Lower leg skin (tissue), 4 donors: ENCODE data around the gene EPSTI1. TPM values are rescaled to one million over a fixed set of nuclear protein-coding genes. Genes with fewer than 3 reads are reported as not detected.

Source experiments
- DNase-seq, 2 donors: peaks; one replicate each; pipeline ENCODE4 v3.0.0-alpha.2; 2019; ENCODE audit warnings: low spot score in 2 of 2
- H3K4me3 ChIP-seq: fragments of 200-600 bp; sonication (generic); 2 replicates; pipeline ENCODE4 v1.5.1; 2017; ENCODE audit warnings: mild to moderate bottlenecking, low read depth; ENCODE audit not compliant: poor library complexity, severe bottlenecking
- CTCF ChIP-seq, 3 donors: fragments of 450-650 bp; IDR thresholded peaks; one replicate each; pipeline ENCODE4 v1.5.1; 2016; ENCODE audit warnings: antibody characterized with exemption in 3 of 3, mild to moderate bottlenecking in 3 of 3, moderate library complexity in 2 of 3
- POLR2A ChIP-seq, 2 donors: fragments of 450-650 bp; IDR thresholded peaks; one replicate each; pipeline ENCODE4 v1.6.1; 2016 to 2017; ENCODE audit warnings: antibody characterized with exemption in 2 of 2, mild to moderate bottlenecking in 1 of 2, moderate library complexity in 1 of 2
- WGBS, 2 donors: methylation state at CpG; one replicate each; pipeline ENCODE4 v1.1.5; 2018; 5-methylcytosine and 5-hydroxymethylcytosine counted together
- intact Hi-C: fragments of 100-400 bp; cut with DNase I; formaldehyde crosslinking; loops from one replicate; pipeline ENCODE4 v1.15.0; 2023; ENCODE audit warnings: low total_unique reads
- total RNA-seq, 4 donors: library from RNA; depleted of rRNA; stranded (reverse); fragments of >200 nt; gene quantifications; one replicate each; pipeline ENCODE4 v1.1.0, GENCODE V29; 2016

The EPSTI1 gene
- total RNA-seq, 4 donors from 2014 or later = 0.79 to 4.8 (median 0.91) TPM; not detected in 1

- no peak for TF ChIP-seq POLR2A (IDR thresholded peaks at IDR 0.05)
- TF ChIP-seq CTCF (IDR thresholded peaks at IDR 0.05) = no peak
- intact Hi-C loops = no loop called here
- 93 to 98% methylated on average over 3 of the region's 3 CpGs for WGBS, 2 donors
- no peak overlapping the region for H3K4me3 ChIP-seq
- DNase-seq = no peak
These were observed 18.5 kb downstream of the EPSTI1 start for GRCh38 chr13:42973581-42973980.

GRCh38 chr13:42971691-42972347 is 20.2 kb downstream of the EPSTI1 start:
- H3K4me3 ChIP-seq = no peak overlapping the region
- 85 to 92% methylated on average over 9 of the region's 9 CpGs for WGBS, 2 donors
- DNase-seq = no peak
- intact Hi-C loops = no loop called here
- TF ChIP-seq POLR2A (IDR thresholded peaks at IDR 0.05) (no peak), CTCF (IDR thresholded peaks at IDR 0.05) (no peak)

GRCh38 chr13:42970824-42971690 is 21.0 kb downstream of the EPSTI1 start:
- intact Hi-C loops = no loop called here
- WGBS, 2 donors = 61 to 65% methylated on average over 6 of the region's 6 CpGs
- no peak overlapping the region for H3K4me3 ChIP-seq
- no peak for TF ChIP-seq CTCF (IDR thresholded peaks at IDR 0.05)
- TF ChIP-seq POLR2A (IDR thresholded peaks at IDR 0.05) = no peak
- DNase-seq = no peak

- intact Hi-C loops = loop anchor here (5.0 kb wide), 1 partner anchor 833 kb away; no protein-coding TSS in a partner anchor
- peak; percentile 64 to 95 for DNase-seq
- 56 to 57% methylated on average over 12 of the region's 12 CpGs for WGBS, 2 donors
- no peak for TF ChIP-seq CTCF (IDR thresholded peaks at IDR 0.05)
- no peak for TF ChIP-seq POLR2A (IDR thresholded peaks at IDR 0.05)
- no peak overlapping the region for H3K4me3 ChIP-seq
These were observed 22.4 kb downstream of the EPSTI1 start for GRCh38 chr13:42969565-42970172.

GRCh38 chr13:42968906-42969305 is 23.1 kb downstream of the EPSTI1 start:
- no peak overlapping the region for H3K4me3 ChIP-seq
- DNase-seq = peak in 1 of 2 donors; percentile 28
- no peak for TF ChIP-seq CTCF (IDR thresholded peaks at IDR 0.05)
- TF ChIP-seq POLR2A (IDR thresholded peaks at IDR 0.05) = no peak
- intact Hi-C loops = loop anchor here (5.0 kb wide), 1 partner anchor 833 kb away; no protein-coding TSS in a partner anchor
- 36 to 52% methylated on average over 8 of the region's 8 CpGs for WGBS, 2 donors
